GM10248 (cell line): ENCODE measurements around the gene B3GNT3.
"Not testable (repeated sequence)": the region's sequence is repeated elsewhere in the genome, so short reads cannot be mapped to it uniquely, and the experiment has no call there.

Source experiments
- CTCF ChIA-PET: fragments of 300-600 bp; sonication (Branson Sonifier 250); formaldehyde crosslinking; extraction: SDS; loops from one replicate; lab custom pipeline; 2021; ENCODE audit warnings: antibody characterized with exemption; lab: Yijun Ruan, JAX
- POLR2A ChIA-PET: fragments of 350-650 bp; sonication (Branson Sonifier 250); formaldehyde crosslinking; extraction: SDS; loops from one replicate; lab custom pipeline; 2020; ENCODE audit warnings: antibody characterized with exemption; lab: Yijun Ruan, JAX
- DNase-seq: peaks from one replicate; pipeline ENCODE4 v3.0.0; 2012; ENCODE audit errors: extremely low spot score
- CTCF ChIP-seq: IDR thresholded peaks from 2 replicates; pipeline ENCODE4 v1.5.1; 2012; ENCODE audit warnings: mild to moderate bottlenecking, low read depth; ENCODE audit errors: extremely low read depth, missing control alignments, control extremely low read depth

B3GNT3 gene

GRCh38 chr19:17796013-17796837 is 1.3 kb downstream of the B3GNT3 start:
- no peak for TF ChIP-seq CTCF
- ChIA-PET CTCF (interaction anchor here (1.1 to 1.3 kb wide), 3 partner anchors 12 to 301 kb away, joined by 3 to 5 read pairs (median 4); partner anchors contain the start of gene CCDC124), POLR2A (interaction anchor here (0.5 to 0.7 kb wide), 3 partner anchors 14 to 1465 kb away, joined by 3 to 8 read pairs (median 5); no protein-coding TSS in a partner anchor)
- DNase-seq = no peak

- DNase-seq = no peak
- CTCF ChIA-PET = interaction anchor here (0.6 to 1.3 kb wide), 4 partner anchors 12 to 301 kb away, joined by 3 to 5 read pairs (median 4); partner anchors contain the start of gene CCDC124
- POLR2A ChIA-PET = interaction anchor here (0.5 to 0.7 kb wide), 3 partner anchors 15 to 1466 kb away, joined by 3 to 8 read pairs (median 5); no protein-coding TSS in a partner anchor
- TF ChIP-seq CTCF = no peak
These were observed 2.0 kb downstream of the B3GNT3 start for GRCh38 chr19:17796838-17797423.

- ChIA-PET CTCF (interaction anchor here (0.6 to 1.3 kb wide), 4 partner anchors 13 to 302 kb away, joined by 3 to 5 read pairs (median 4); partner anchors contain the start of gene CCDC124), POLR2A (no interaction called here)
- DNase-seq = no peak
- TF ChIP-seq CTCF = no peak
These were observed 2.7 kb downstream of the B3GNT3 start for GRCh38 chr19:17797424-17798201.

GRCh38 chr19:17798599-17798998 is 3.7 kb downstream of the B3GNT3 start:
- CTCF ChIA-PET = interaction anchor here (2.1 kb wide), 1 partner anchor 15 kb away, joined by 7 read pairs; no protein-coding TSS in a partner anchor
- POLR2A ChIA-PET = not testable (repeated sequence)

GRCh38 chr19:17802137-17802858 is 7.4 kb downstream of the B3GNT3 start:
- DNase-seq = no peak
- CTCF ChIA-PET = interaction anchor here (1.9 kb wide), 1 partner anchor 18 kb away, joined by 8 read pairs; no protein-coding TSS in a partner anchor
- no peak for TF ChIP-seq CTCF
- POLR2A ChIA-PET = interaction anchor here (0.6 kb wide), 1 partner anchor 57 kb away, joined by 6 read pairs; no protein-coding TSS in a partner anchor

More at GRCh38 chr19:17798599-17798998, 3.7 kb downstream of the B3GNT3 start:
- not testable (repeated sequence) for DNase-seq

GRCh38 chr19:17803264-17803896 is 8.4 kb downstream of the B3GNT3 start:
- ChIA-PET POLR2A (interaction anchor here (0.6 kb wide), 1 partner anchor 19 kb away, joined by 4 read pairs; no protein-coding TSS in a partner anchor), CTCF (interaction anchor here (0.6 to 1.9 kb wide), 5 partner anchors 10 to 307 kb away, joined by 3 to 8 read pairs (median 4); no protein-coding TSS in a partner anchor)
- TF ChIP-seq CTCF = no peak
- no peak for DNase-seq
